ENCODE measurements around the gene LASP1NB.

LASP1NB gene

DNA sequence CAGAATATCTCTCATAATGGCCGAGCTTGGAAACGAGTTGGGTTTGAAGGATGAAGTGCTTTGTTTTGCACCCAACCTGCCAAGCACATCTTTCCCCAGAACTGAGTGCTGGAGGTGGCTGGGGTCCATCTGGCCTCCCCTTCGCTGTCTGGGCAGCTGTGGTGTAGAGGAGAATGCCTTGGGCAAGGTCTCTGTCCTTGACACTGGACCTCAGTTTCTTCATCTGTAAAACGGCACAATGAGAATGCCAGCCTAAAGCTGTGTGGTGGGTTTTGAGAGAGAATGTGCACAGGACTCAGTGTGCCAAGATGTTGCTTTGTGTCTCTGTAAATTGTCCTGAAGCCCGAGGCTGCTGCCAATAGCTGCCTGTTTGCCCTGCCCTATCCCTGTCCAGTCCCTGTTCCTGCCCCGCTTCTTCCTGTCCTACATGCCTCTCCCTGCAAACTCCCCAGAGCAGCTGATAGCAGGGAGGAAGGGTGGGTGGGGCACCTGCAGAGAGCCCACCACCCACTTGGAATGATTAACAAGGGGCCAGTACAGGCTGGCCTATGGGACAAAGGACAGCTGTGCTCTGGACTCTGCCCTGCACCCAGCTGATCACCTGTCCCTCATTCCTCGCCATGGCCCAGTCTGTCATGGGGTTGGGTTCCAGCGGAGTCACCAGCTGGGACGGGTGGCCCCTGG is 40.2 kb upstream of the LASP1NB start:
- intact Hi-C loops (cut with DNase I) = no loop called here
- FAIRE-seq (no peak), DNase-seq (peak in 1 of 5 donors; percentile 38)
- H3K4me3 ChIP-seq (ENCODE audit: low read length in 3 of 3) = no peak overlapping the region
- H3K4me1 ChIP-seq (ENCODE audit: control insufficient read depth in 2 of 3, insufficient read depth in 2 of 3, low read depth in 1 of 3, low read length in 3 of 3) = peaks cover 2 to 47% (median 36%) of the 10 kb centered on the region in 3 donors
- H3K27me3 ChIP-seq (ENCODE audit: control insufficient read depth, insufficient read depth, low read length) = no peaks in the 10 kb centered on the region
- no peaks in the 10 kb centered on the region for H3K9me3 ChIP-seq (ENCODE audit: control insufficient read depth in 2 of 3, insufficient read depth in 1 of 3, low read length in 3 of 3)
- no peak for TF ChIP-seq CTCF (IDR thresholded peaks at IDR 0.05; ENCODE audit: borderline replicate concordance, extremely low read depth, insufficient read depth)
- H3K27ac ChIP-seq (ENCODE audit: low read depth in 2 of 2, low read length in 2 of 2) = peak overlapping the region in 1 of 2 donors; percentile 20
- H3K36me3 ChIP-seq (ENCODE audit: control insufficient read depth in 2 of 3, insufficient read depth in 3 of 3, low read length in 3 of 3) = peaks cover 0 to 10% (median 6%) of the 10 kb centered on the region in 3 donors
- peak overlapping the region in 1 of 3 donors; percentile 44 for H3K9ac ChIP-seq (ENCODE audit: low read length in 3 of 3)

DNA sequence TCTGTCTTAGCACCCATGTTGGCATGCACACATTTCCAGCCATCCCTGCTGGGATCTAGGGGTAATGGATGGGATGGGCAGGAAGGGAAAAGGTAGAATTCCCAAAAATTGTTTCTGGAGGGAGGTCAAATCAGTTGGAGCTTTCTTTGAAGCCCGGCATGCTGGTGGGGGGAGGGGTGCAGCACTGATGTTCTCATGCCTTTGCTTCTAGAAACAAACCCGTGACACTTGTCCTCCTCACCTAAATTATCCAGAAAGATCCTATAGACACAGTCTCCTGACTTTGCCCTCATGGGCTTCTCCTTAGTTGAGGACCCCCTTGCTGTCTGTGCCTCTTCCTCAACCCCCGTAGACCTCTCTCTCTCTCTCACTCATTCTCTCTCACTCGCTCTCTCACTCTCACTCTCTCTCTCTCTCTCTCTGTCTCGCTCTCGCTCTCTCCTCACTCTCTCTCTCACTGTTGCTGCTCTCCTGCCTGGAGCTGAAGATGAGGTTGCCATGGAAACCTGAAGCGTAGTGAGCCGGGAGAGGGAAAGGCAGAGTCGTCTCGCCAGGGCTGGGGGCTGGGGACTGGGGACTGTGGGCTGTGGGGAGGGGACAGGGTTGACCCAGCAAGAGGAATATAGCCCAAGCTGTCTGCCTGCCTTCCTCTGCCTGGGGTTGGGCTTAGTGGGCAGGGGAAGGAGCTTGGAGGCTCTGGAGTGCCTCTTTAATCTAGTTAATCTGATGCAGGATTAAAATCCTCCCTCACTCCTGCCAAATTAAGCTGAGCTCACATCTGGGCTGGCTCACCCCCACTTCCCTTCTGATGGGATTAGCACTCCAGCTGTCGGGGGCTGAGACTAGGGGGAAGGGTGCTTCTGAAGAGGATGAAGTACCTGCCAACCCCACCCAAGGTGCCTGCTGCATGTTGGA is 39.4 kb upstream of the LASP1NB start:
- intact Hi-C loops (cut with DNase I) = no loop called here
- Histone ChIP-seq H3K9ac (ENCODE audit: low read length in 3 of 3) (no peak overlapping the region), H3K27me3 (ENCODE audit: control insufficient read depth, insufficient read depth, low read length) (no peaks in the 10 kb centered on the region), H3K9me3 (ENCODE audit: control insufficient read depth in 2 of 3, insufficient read depth in 1 of 3, low read length in 3 of 3) (no peaks in the 10 kb centered on the region), H3K36me3 (ENCODE audit: control insufficient read depth in 2 of 3, insufficient read depth in 3 of 3, low read length in 3 of 3) (peaks cover 0 to 13% (median 13%) of the 10 kb centered on the region in 3 donors), H3K4me1 (ENCODE audit: control insufficient read depth in 2 of 3, insufficient read depth in 2 of 3, low read depth in 1 of 3, low read length in 3 of 3) (peaks cover 2 to 39% (median 28%) of the 10 kb centered on the region in 3 donors), H3K4me3 (ENCODE audit: low read length in 3 of 3) (no peak overlapping the region), H3K27ac (ENCODE audit: low read depth in 2 of 2, low read length in 2 of 2) (no peak overlapping the region)
- peak in 4 of 5 donors; percentile 70 to 88 (median 82) for DNase-seq
- FAIRE-seq = no peak
- peak; percentile 35 for TF ChIP-seq CTCF (IDR thresholded peaks at IDR 0.05; ENCODE audit: borderline replicate concordance, extremely low read depth, insufficient read depth)

- FAIRE-seq (no peak), DNase-seq (no peak)
- H3K36me3 ChIP-seq (ENCODE audit: control insufficient read depth in 2 of 3, insufficient read depth in 3 of 3, low read length in 3 of 3) = peaks cover 0 to 18% (median 16%) of the 10 kb centered on the region in 3 donors
- no peaks in the 10 kb centered on the region for H3K9me3 ChIP-seq (ENCODE audit: control insufficient read depth in 2 of 3, insufficient read depth in 1 of 3, low read length in 3 of 3)
- no peak overlapping the region for H3K27ac ChIP-seq (ENCODE audit: low read depth in 2 of 2, low read length in 2 of 2)
- intact Hi-C loops (cut with DNase I) = no loop called here
- no peak for TF ChIP-seq CTCF (IDR thresholded peaks at IDR 0.05; ENCODE audit: borderline replicate concordance, extremely low read depth, insufficient read depth)
- H3K4me1 ChIP-seq (ENCODE audit: control insufficient read depth in 2 of 3, insufficient read depth in 2 of 3, low read depth in 1 of 3, low read length in 3 of 3) = peaks cover 0 to 32% (median 22%) of the 10 kb centered on the region in 3 donors
- H3K4me3 ChIP-seq (ENCODE audit: low read length in 3 of 3) = no peak overlapping the region
- H3K9ac ChIP-seq (ENCODE audit: low read length in 3 of 3) = no peak overlapping the region
- no peaks in the 10 kb centered on the region for H3K27me3 ChIP-seq (ENCODE audit: control insufficient read depth, insufficient read depth, low read length)
Measured at GRCh38 chr17:38886643-38887010, 38.8 kb upstream of the LASP1NB start.
